Endothelial cell of umbilical vein (primary cell): Measurements from ENCODE around the gene NFATC1. TPM values are rescaled to one million over a fixed set of nuclear protein-coding genes. Genes with fewer than 3 reads are reported as not detected.

Source experiments
- BruUV-seq: library from RNA; stranded (reverse); fragments of 400-500 nt; replicated peaks from 2 replicates; lab custom pipeline; 2021; lab: Mats Ljungman, UMichigan
- CTCF ChIA-PET: fragments of 300-600, 350-600 bp; sonication (Branson Sonifier 250); formaldehyde crosslinking; loops from one replicate; lab custom pipeline; 2021; ENCODE audit warnings: antibody characterized with exemption, inconsistent platforms; lab: Charles Lee
- POLR2A ChIA-PET: fragments of 300-600, 350-600 bp; sonication (Branson Sonifier 250); formaldehyde crosslinking; loops from one replicate; lab custom pipeline; 2021; ENCODE audit warnings: antibody characterized with exemption, inconsistent platforms; lab: Charles Lee
- DNase-seq: peaks from one replicate; pipeline ENCODE4 v3.0.0-alpha.2; 2011; ENCODE audit warnings: low read depth, low spot score
- FAIRE-seq: peaks from 2 replicates; lab custom pipeline; 2011; peaks lifted over from hg19 to GRCh38; lab: Jason Lieb, UNC
- H2AFZ ChIP-seq: 2 replicates; pipeline ENCODE4 v1.6.0; 2012; ENCODE audit warnings: low read depth, low read length, control low read depth, inconsistent platforms
- H3K27ac ChIP-seq: 2 replicates; pipeline ENCODE4 v1.5.1; 2011; ENCODE audit warnings: low read depth, mild to moderate bottlenecking, control low read depth, low read length, moderate library complexity; ENCODE audit not compliant: insufficient read depth
- H3K27me3 ChIP-seq, 2 experiments: 2 replicates each; pipeline versions ENCODE4 v1.6.0 to v1.6.1; 2011; ENCODE audit warnings: low read length in 2 of 2, mixed read lengths in 1 of 2; ENCODE audit not compliant: control insufficient read depth in 2 of 2, insufficient read depth in 2 of 2
- H3K36me3 ChIP-seq, 2 experiments: 2 replicates in 1 of 2; 3 replicates in 1 of 2; pipeline ENCODE4 v1.5.1; 2011; ENCODE audit warnings: low read length in 2 of 2, mild to moderate bottlenecking in 1 of 2, moderate library complexity in 1 of 2; ENCODE audit not compliant: control insufficient read depth in 2 of 2, insufficient read depth in 2 of 2; ENCODE audit errors: extremely low read depth in 1 of 2
- H3K4me1 ChIP-seq: 3 replicates; pipeline ENCODE4 v1.5.1; 2011; ENCODE audit warnings: mild to moderate bottlenecking, low read length; ENCODE audit not compliant: control insufficient read depth, insufficient read depth; ENCODE audit errors: extremely low read depth
- H3K4me2 ChIP-seq: 2 replicates; pipeline ENCODE4 v1.6.1; 2011; ENCODE audit warnings: low read length, control low read depth, mixed read lengths; ENCODE audit not compliant: insufficient read depth
- H3K4me3 ChIP-seq, 3 experiments: fragments of 200-600 bp in 1 of 3; sonication (generic), shearing (Covaris generic) in 1 of 3; replicated peaks in 1 of 3; 2 replicates each; pipeline ENCODE4 v1.5.1; 2011 to 2016; ENCODE audit warnings: control low read depth in 3 of 3, low read length in 3 of 3, mild to moderate bottlenecking in 2 of 3, inconsistent platforms in 1 of 3, low read depth in 1 of 3, moderate library complexity in 1 of 3; ENCODE audit not compliant: insufficient read depth in 1 of 3
- H3K79me2 ChIP-seq: 2 replicates; pipeline ENCODE4 v1.6.0; 2012; ENCODE audit warnings: low read length, inconsistent platforms; ENCODE audit not compliant: control insufficient read depth, insufficient read depth
- H3K9ac ChIP-seq: replicated peaks from 2 replicates; pipeline ENCODE3; 2011; ENCODE audit warnings: low read length, control low read depth; ENCODE audit not compliant: insufficient read depth; ENCODE audit errors: extremely low read depth
- H3K9me1 ChIP-seq: replicated peaks from 3 replicates; pipeline ENCODE4 v1.6.0; 2011; ENCODE audit warnings: mild to moderate bottlenecking, low read length; ENCODE audit not compliant: control insufficient read depth, insufficient read depth; ENCODE audit errors: extremely low read depth
- H3K9me3 ChIP-seq: replicated peaks from 2 replicates; pipeline ENCODE4 v1.5.1; 2012; ENCODE audit warnings: low read length, inconsistent platforms; ENCODE audit not compliant: control insufficient read depth, insufficient read depth
- H4K20me1 ChIP-seq: replicated peaks from 2 replicates; pipeline ENCODE3; 2011; ENCODE audit warnings: mild to moderate bottlenecking, low read length; ENCODE audit not compliant: control insufficient read depth, insufficient read depth; ENCODE audit errors: extremely low read depth
- EZH2 ChIP-seq: IDR thresholded peaks from 2 replicates; pipeline ENCODE4 v1.6.1; 2012; ENCODE audit warnings: borderline replicate concordance, low read depth, mild to moderate bottlenecking, moderate library complexity, low read length, inconsistent platforms; ENCODE audit not compliant: severe bottlenecking
- GATA2 ChIP-seq: IDR thresholded peaks from 2 replicates; pipeline ENCODE4 v1.7.0; 2011; ENCODE audit warnings: low read depth, mild to moderate bottlenecking, moderate library complexity, mixed read lengths, low read length; ENCODE audit not compliant: insufficient read length, insufficient read depth
- MYC ChIP-seq: IDR thresholded peaks from one replicate; pipeline ENCODE4 v1.6.1; 2011; ENCODE audit warnings: mild to moderate bottlenecking, low read depth, low read length
- POLR2A ChIP-seq: IDR thresholded peaks from 2 replicates; pipeline ENCODE4 v1.6.1; 2012; ENCODE audit warnings: low read depth, mild to moderate bottlenecking, control low read depth, low read length
- POLR2AphosphoS5 ChIP-seq: IDR thresholded peaks from 2 replicates; pipeline ENCODE4 v1.6.1; 2012; ENCODE audit warnings: low read depth, mild to moderate bottlenecking, control low read depth, low read length, moderate library complexity; ENCODE audit not compliant: insufficient read depth
- dilution Hi-C: fragments of 300-500 bp; cut with MboI; formaldehyde crosslinking; loops from one replicate; pipeline ENCODE4 v1.15.0; 2019; ENCODE audit warnings: low sequenced_read_pairs; ENCODE audit not compliant: extremely low pct_ligation_motif_present
- intact Hi-C: fragments of 100-400 bp; cut with micrococcal nuclease; formaldehyde crosslinking; loops from one replicate; pipeline ENCODE4 v1.10.0; 2022
- polyA plus RNA-seq, 4 experiments: library from polyadenylated mRNA; depleted of rRNA in 3 of 4; stranded (reverse) in 3 of 4; unstranded in 1 of 4; fragments of >200 nt; gene quantifications; 2 replicates each; pipeline versions ENCODE4 v1.2.1 to v1.2.3, GENCODE V29; 2011 to 2012; ENCODE audit warnings: missing spikeins in 1 of 4
- total RNA-seq: library from RNA; stranded (reverse); gene quantifications from 2 replicates; pipeline ENCODE4 v1.2.3, GENCODE V29; 2021
- TF ChIP-seq, protein P1 (sequence below): IDR thresholded peaks from 2 replicates; pipeline ENCODE4 v1.6.1; 2011; ENCODE audit not compliant: insufficient read depth, insufficient read length
- TF ChIP-seq, protein P2 (sequence below), 2 donors: IDR thresholded peaks; 1 replicate in 1 of 2; 2 replicates in 1 of 2; pipeline ENCODE4 v1.5.1; 2011; ENCODE audit warnings: low read length in 2 of 2, mild to moderate bottlenecking in 2 of 2, moderate library complexity in 2 of 2, control low read depth in 1 of 2, inconsistent platforms in 1 of 2, low read depth in 1 of 2; ENCODE audit not compliant: insufficient read depth in 1 of 2; ENCODE audit errors: extremely low read depth in 1 of 2

Gene NFATC1
- total and polyA plus RNA-seq, 2 donors (not counting 3 experiments of a cell fraction or from before 2014, with no cell fraction given): 11.1 to 30.0 TPM

DNA sequence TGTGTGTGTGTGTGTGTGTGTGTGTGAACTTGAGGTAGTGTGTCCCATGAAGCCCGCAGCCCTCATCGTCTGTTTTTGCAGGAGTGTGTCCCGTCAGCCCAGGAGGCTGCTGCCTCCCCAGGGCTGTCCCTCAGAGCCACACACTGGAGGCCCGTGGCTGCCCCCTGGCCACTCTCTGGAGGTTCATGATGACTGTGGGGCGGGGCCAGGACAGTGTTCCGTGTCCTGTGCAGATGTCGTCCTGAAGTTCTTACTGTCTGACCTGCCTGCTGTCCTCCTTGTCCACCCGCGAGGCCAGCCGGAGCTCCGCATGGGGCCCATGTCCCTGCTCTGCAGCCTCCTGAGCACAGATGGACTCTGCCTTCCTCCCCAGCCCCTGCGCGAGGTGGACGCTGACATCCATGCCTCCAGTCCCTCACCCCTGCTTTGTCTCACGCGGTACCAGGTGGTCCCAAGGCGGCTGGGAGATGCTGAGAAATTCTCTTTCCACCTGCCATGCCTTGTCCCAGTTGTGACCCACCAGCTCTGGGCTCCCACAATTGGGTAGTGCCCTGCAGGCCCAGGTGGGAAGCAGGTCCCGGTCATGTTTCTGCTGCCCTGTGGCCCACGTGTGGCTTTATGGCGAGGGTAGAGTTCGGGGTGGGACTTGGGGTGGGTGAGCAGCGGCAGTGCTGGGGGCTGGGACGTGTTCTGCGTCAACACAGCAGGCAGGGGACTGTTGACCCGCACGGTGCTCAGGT is 92.8 kb downstream of the NFATC1 start:
- dilution Hi-C loops: no loop called here
- no peaks in the 10 kb centered on the region for H3K9me3 ChIP-seq
- no peak overlapping the region for H3K9ac ChIP-seq
- no peak for TF ChIP-seq POLR2A
- TF ChIP-seq EZH2: no peak
- TF ChIP-seq MYC: no peak
- no peak for TF ChIP-seq POLR2AphosphoS5
- TF ChIP-seq, protein P1, sequence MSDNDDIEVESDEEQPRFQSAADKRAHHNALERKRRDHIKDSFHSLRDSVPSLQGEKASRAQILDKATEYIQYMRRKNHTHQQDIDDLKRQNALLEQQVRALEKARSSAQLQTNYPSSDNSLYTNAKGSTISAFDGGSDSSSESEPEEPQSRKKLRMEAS: no peak
- TF ChIP-seq GATA2: no peak
- TF ChIP-seq, protein P2, sequence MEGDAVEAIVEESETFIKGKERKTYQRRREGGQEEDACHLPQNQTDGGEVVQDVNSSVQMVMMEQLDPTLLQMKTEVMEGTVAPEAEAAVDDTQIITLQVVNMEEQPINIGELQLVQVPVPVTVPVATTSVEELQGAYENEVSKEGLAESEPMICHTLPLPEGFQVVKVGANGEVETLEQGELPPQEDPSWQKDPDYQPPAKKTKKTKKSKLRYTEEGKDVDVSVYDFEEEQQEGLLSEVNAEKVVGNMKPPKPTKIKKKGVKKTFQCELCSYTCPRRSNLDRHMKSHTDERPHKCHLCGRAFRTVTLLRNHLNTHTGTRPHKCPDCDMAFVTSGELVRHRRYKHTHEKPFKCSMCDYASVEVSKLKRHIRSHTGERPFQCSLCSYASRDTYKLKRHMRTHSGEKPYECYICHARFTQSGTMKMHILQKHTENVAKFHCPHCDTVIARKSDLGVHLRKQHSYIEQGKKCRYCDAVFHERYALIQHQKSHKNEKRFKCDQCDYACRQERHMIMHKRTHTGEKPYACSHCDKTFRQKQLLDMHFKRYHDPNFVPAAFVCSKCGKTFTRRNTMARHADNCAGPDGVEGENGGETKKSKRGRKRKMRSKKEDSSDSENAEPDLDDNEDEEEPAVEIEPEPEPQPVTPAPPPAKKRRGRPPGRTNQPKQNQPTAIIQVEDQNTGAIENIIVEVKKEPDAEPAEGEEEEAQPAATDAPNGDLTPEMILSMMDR (IDR thresholded peaks at IDR 0.05; ENCODE audit: extremely low read depth in 1 of 2, insufficient read depth in 1 of 2, low read depth in 1 of 2, low read length in 2 of 2): no peak
- no peak for FAIRE-seq
- H3K4me1 ChIP-seq: peaks cover 19% of the 10 kb centered on the region
- no peaks in the 10 kb centered on the region for H4K20me1 ChIP-seq
- no peaks in the 10 kb centered on the region for H3K27me3 ChIP-seq
- POLR2A ChIA-PET: no interaction called here
- H3K27ac ChIP-seq: no peak overlapping the region
- H3K79me2 ChIP-seq: no peaks in the 10 kb centered on the region
- peaks cover 2 to 4% of the 10 kb centered on the region in 2 experiments for H3K36me3 ChIP-seq
- CTCF ChIA-PET: no interaction called here
- H2AFZ ChIP-seq: no peak overlapping the region
- no TSS peak for BruUV-seq
- intact Hi-C loops: no loop called here
- no peak for DNase-seq
- no peaks in the 10 kb centered on the region for H3K9me1 ChIP-seq
- H3K4me2 ChIP-seq: no peak overlapping the region
- H3K4me3 ChIP-seq: no peak overlapping the region
